Pancreas (tissue), 10 donors: ENCODE results near the gene APOL3. TPM values are rescaled to one million over a fixed set of nuclear protein-coding genes. Genes with fewer than 3 reads are reported as not detected.
"Not testable (repeated sequence)": the region's sequence is repeated elsewhere in the genome, so short reads cannot be mapped to it uniquely, and the experiment has no call there.

ENCODE experiments used
- ATAC-seq, 4 donors: fragments of 200-7000 bp; cut with Tn5 transposase; one replicate each; pipeline versions ENCODE4 v1.8.0 to v1.9.1; 2020; ENCODE audit warnings: mild to moderate bottlenecking in 4 of 4, moderate library complexity in 4 of 4
- DNase-seq, 6 donors: peaks; one replicate each; pipeline ENCODE4 v3.0.0-alpha.2; 2020
- FAIRE-seq: peaks from 2 replicates; lab custom pipeline; 2012; peaks lifted over from hg19 to GRCh38; lab: Jason Lieb, UNC
- H3K27ac ChIP-seq, 4 donors: fragments of 200-600 bp; sonication (generic); 1 replicate in 3 of 4; 2 replicates in 1 of 4; pipeline versions ENCODE4 v1.5.0 to v1.8.0; 2020
- H3K27me3 ChIP-seq, 4 donors: fragments of 200-600 bp; one replicate each; pipeline ENCODE4 v1.8.0; 2021
- H3K36me3 ChIP-seq, 3 donors: fragments of 200-600 bp; sonication (generic) in 1 of 3; one replicate each; pipeline versions ENCODE4 v1.5.0 to v1.8.0; 2020 to 2021
- H3K4me1 ChIP-seq, 3 donors: fragments of 200-600 bp; one replicate each; pipeline ENCODE4 v1.8.0; 2021
- H3K4me3 ChIP-seq, 4 donors: fragments of 200-600 bp; sonication (generic) in 2 of 4; one replicate each; pipeline versions ENCODE4 v1.5.0 to v1.8.0; 2020 to 2021
- H3K9me3 ChIP-seq, 4 donors: fragments of 200-600 bp; one replicate each; pipeline ENCODE4 v1.8.0; 2021
- CTCF ChIP-seq, 4 donors: fragments of 200-600 bp; sonication (generic) in 3 of 4; IDR thresholded peaks; one replicate each; pipeline versions ENCODE4 v1.5.0 to v1.8.0; 2021; ENCODE audit warnings: antibody characterized with exemption in 4 of 4
- WGBS, 2 donors: extraction: QIAGEN DNeasy Blood & Tissue Kit; methylation state at CpG; one replicate each; pipeline ENCODE4 v1.1.7; 2013; 5-methylcytosine and 5-hydroxymethylcytosine counted together
- intact Hi-C, 3 donors: fragments of 100-400 bp; cut with DNase I; formaldehyde crosslinking; loops; one replicate each; pipeline versions ENCODE4 v1.11.1 to v1.14.2; 2022
- polyA plus RNA-seq, 2 donors: library from polyadenylated mRNA; stranded (reverse); fragments of 200-250 nt; gene quantifications; one replicate each; pipeline ENCODE4 v1.2.3, GENCODE V29; 2013
- total RNA-seq, 6 donors: library from RNA; stranded (reverse); fragmentation: NEBNext Ultra II Directional in 4 of 6; extraction: Animal tissue kit (Norgen Biotek cat#: 25700) in 4 of 6; gene quantifications; one replicate each; pipeline versions ENCODE4 v1.2.1 to v1.2.4, GENCODE V29; 2021 to 2023
- donor health status: healthy with polysubstance abuse.
- donor health status: DM: no; HTN: no; CAD: no; lungs with moderate emphysema.
- donor health status: DM: no; HTN: no; CAD: no.
- donor health status: control.
- donor health status: control.
- donor health status: Bipolar disorder and iron deficiency.
- donor health status: DM: yes; HTN: yes; CAD: no.
- donor health status: DM: no; HTN: no; CAD: no.
- donor health status: DM: no; HTN: no; CAD: no.
- donor health status: DM: yes; HTN: yes; CAD: no.

Gene APOL3
- total and polyA plus RNA-seq, 8 donors, result 2.5 to 13.5 (median 5.9) TPM

- no peak within 1 kb of the TSS for H3K4me3 ChIP-seq
- H3K4me1 ChIP-seq, result peaks cover 0 to 8% (median 4%) of the 10 kb centered on the region in 3 donors
- 43 to 48% methylated on average over 13 of the region's 13 CpGs for WGBS, 2 donors
- no peaks in the 10 kb centered on the region for H3K9me3 ChIP-seq
- TF ChIP-seq CTCF (IDR thresholded peaks at IDR 0.05), result no peak
- ATAC-seq (peak; percentile 51 to 78 (median 69)), FAIRE-seq (no peak), DNase-seq (peak in 5 of 6 donors; percentile 64 to 76 (median 68))
- intact Hi-C loops, result no loop called here
- no peaks in the 10 kb centered on the region for H3K36me3 ChIP-seq
- H3K27me3 ChIP-seq, result no peaks in the 10 kb centered on the region
- H3K27ac ChIP-seq, result no peak within 1 kb of the TSS
Observed at GRCh38 chr22:36201630-36202319, 41.2 kb upstream of the APOL3 start, which contains the start of gene APOL4. Gene APOL4 (minus strand): TSS chr22:36201809. CDS start chr22:36201734, 75 bp downstream.

- ATAC-seq, H3K9me3 ChIP-seq, H3K4me3 ChIP-seq, H3K27ac ChIP-seq, H3K27me3 ChIP-seq, DNase-seq, H3K4me1 ChIP-seq, intact Hi-C loops, H3K36me3 ChIP-seq: not testable (repeated sequence)
- 67 to 73% methylated on average over 1 of the region's 5 CpGs for WGBS, 2 donors
- FAIRE-seq, result peak; percentile 61
Observed at GRCh38 chr22:36201025-36201424, 40.5 kb upstream of the APOL3 start.

- H3K4me3 ChIP-seq, result no peak overlapping the region
- no peaks in the 10 kb centered on the region for H3K9me3 ChIP-seq
- H3K36me3 ChIP-seq, result no peaks in the 10 kb centered on the region
- 84 to 85% methylated on average over 5 of the region's 5 CpGs for WGBS, 2 donors
- no peak for TF ChIP-seq CTCF (IDR thresholded peaks at IDR 0.05)
- H3K4me1 ChIP-seq, result peaks cover 0 to 8% (median 4%) of the 10 kb centered on the region in 3 donors
- H3K27me3 ChIP-seq, result no peaks in the 10 kb centered on the region
- FAIRE-seq (no peak), DNase-seq (no peak), ATAC-seq (no peak)
- intact Hi-C loops, result loop anchor here in 1 of 3 donors (10.0 kb wide), 1 partner anchor 76 kb away; no protein-coding TSS in a partner anchor
- no peak overlapping the region for H3K27ac ChIP-seq
Observed at GRCh38 chr22:36199001-36199551, 38.5 kb upstream of the APOL3 start.

- H3K4me3 ChIP-seq, result no peak overlapping the region
- TF ChIP-seq CTCF (IDR thresholded peaks at IDR 0.05), result no peak
- no peaks in the 10 kb centered on the region for H3K27me3 ChIP-seq
- DNase-seq, result no peak
- ATAC-seq, result no peak
- FAIRE-seq, result no peak
- WGBS, 2 donors, result 81 to 89% methylated on average over 3 of the region's 3 CpGs
- intact Hi-C loops, result loop anchor here in 1 of 3 donors (10.0 kb wide), 1 partner anchor 76 kb away; no protein-coding TSS in a partner anchor
- no peaks in the 10 kb centered on the region for H3K9me3 ChIP-seq
- H3K27ac ChIP-seq, result no peak overlapping the region
- H3K36me3 ChIP-seq, result no peaks in the 10 kb centered on the region
- H3K4me1 ChIP-seq, result peaks cover 0 to 8% (median 4%) of the 10 kb centered on the region in 3 donors
Observed at GRCh38 chr22:36198536-36198935, 38.0 kb upstream of the APOL3 start.

GRCh38 chr22:36197514-36198146, 37.1 kb upstream of the APOL3 start:
- no peak overlapping the region for H3K27ac ChIP-seq
- no peak for TF ChIP-seq CTCF (IDR thresholded peaks at IDR 0.05)
- no peak overlapping the region for H3K4me3 ChIP-seq
- no peak for DNase-seq
- WGBS, 2 donors, result 68 to 83% methylated on average over 8 of the region's 8 CpGs
- peak in 1 of 4 donors; percentile 3 for ATAC-seq
- H3K4me1 ChIP-seq, result peaks cover 0 to 6% (median 4%) of the 10 kb centered on the region in 3 donors
- intact Hi-C loops, result loop anchor here in 1 of 3 donors (10.0 kb wide), 1 partner anchor 77 kb away; no protein-coding TSS in a partner anchor
- H3K27me3 ChIP-seq, result no peaks in the 10 kb centered on the region
- no peaks in the 10 kb centered on the region for H3K9me3 ChIP-seq
- H3K36me3 ChIP-seq, result no peaks in the 10 kb centered on the region
- no peak for FAIRE-seq
